Measurements from ENCODE around the gene TCEAL5.

TCEAL5 gene

GRCh38 chrX:103279624-103280023 lies 3.1 kb upstream of the TCEAL5 start:
- TF ChIP-seq, protein P1, sequence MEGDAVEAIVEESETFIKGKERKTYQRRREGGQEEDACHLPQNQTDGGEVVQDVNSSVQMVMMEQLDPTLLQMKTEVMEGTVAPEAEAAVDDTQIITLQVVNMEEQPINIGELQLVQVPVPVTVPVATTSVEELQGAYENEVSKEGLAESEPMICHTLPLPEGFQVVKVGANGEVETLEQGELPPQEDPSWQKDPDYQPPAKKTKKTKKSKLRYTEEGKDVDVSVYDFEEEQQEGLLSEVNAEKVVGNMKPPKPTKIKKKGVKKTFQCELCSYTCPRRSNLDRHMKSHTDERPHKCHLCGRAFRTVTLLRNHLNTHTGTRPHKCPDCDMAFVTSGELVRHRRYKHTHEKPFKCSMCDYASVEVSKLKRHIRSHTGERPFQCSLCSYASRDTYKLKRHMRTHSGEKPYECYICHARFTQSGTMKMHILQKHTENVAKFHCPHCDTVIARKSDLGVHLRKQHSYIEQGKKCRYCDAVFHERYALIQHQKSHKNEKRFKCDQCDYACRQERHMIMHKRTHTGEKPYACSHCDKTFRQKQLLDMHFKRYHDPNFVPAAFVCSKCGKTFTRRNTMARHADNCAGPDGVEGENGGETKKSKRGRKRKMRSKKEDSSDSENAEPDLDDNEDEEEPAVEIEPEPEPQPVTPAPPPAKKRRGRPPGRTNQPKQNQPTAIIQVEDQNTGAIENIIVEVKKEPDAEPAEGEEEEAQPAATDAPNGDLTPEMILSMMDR (IDR thresholded peaks at IDR 0.05; ENCODE audit: insufficient read depth, low read depth, low read length, missing control alignments) = no peak
- H3K4me3 ChIP-seq (ENCODE audit: low read length) = no peak overlapping the region
- no peak for DNase-seq (ENCODE audit: low read depth)

DNA sequence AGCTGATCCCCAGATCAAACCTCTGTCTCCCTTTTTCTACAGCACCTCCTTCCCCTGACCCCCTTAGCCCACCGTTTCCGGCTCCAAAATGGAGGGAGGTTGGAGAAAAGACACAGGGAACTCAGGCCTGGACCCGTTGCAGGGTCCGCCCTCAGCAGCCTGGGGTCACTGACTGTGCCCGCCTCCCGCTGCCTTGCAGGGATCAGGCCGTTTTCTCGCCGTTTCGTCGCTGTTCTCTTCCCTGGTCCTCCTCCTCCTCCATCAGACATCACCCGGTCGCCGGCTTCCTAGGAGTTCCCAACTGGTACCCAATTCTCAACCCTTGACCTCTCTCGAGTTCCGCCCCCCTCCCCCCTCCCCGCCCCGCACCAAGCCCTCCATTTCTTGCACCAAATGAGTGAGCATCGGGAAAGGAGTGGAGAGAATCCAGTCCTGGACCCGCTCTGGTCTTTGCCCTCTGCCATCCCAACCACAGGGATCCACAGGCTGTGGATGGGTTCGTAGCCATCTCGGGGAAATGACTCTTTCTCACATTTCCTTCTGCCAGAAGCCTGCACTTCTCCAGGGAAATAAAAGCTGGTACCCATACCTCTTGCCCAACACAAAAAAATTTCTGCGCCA lies 493 bp downstream of the TCEAL5 start:
- no peak overlapping the region for H3K4me3 ChIP-seq (ENCODE audit: low read length)
- DNase-seq (ENCODE audit: low read depth) = no peak

GRCh38 chrX:103274284-103274683 lies 2.3 kb downstream of the TCEAL5 start:
- no peak overlapping the region for H3K4me3 ChIP-seq (ENCODE audit: low read length)
- TF ChIP-seq, protein P1 (IDR thresholded peaks at IDR 0.05; ENCODE audit: insufficient read depth, low read depth, low read length, missing control alignments) = no peak
- DNase-seq (ENCODE audit: low read depth) = no peak

More for the DNA sequence above, 493 bp downstream of the TCEAL5 start:
- TF ChIP-seq, protein P1 (IDR thresholded peaks at IDR 0.05; ENCODE audit: insufficient read depth, low read depth, low read length, missing control alignments) = no peak

- TF ChIP-seq, protein P1 (IDR thresholded peaks at IDR 0.05; ENCODE audit: insufficient read depth, low read depth, low read length, missing control alignments) = no peak
- no peak overlapping the region for H3K4me3 ChIP-seq (ENCODE audit: low read length)
- no peak for DNase-seq (ENCODE audit: low read depth)
Measured at GRCh38 chrX:103258275-103258674, 18.3 kb downstream of the TCEAL5 start.

GRCh38 chrX:103256651-103257050 lies 19.9 kb downstream of the TCEAL5 start:
- TF ChIP-seq, protein P1 (IDR thresholded peaks at IDR 0.05; ENCODE audit: insufficient read depth, low read depth, low read length, missing control alignments) = no peak
- no peak overlapping the region for H3K4me3 ChIP-seq (ENCODE audit: low read length)

DNA sequence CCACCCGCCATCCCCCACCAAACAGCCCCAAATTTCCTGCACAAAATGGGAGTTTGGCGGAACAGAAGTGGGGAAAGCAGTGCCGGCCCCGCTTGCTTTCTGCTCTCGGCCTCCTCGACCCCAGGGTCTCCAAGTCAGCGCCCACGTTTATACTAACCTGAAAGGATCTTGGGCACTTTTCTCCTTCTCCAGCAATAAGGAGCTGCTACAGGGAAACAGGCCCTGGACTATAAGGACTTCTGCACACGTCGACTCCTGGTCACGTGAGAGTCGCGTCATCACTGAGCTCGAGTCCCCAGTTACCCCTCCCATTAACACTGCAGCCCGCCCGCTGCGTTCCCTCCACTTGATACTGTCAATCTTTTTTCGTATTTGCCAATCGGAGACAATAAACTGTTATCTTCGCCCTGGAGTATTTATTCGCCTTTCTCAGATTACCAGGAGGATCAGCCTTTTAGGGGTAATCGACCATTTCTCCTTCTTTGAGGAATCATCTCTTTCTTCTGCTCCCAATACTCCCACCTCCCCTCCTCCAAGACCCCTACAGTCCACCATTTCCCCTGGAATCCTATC lies 21.5 kb downstream of the TCEAL5 start, which contains the start of gene TCEAL8:
TCEAL8 (minus strand) TSS at position 235 of the 573 bp plus-strand sequence. CDS start 1,176 bp downstream, outside the sequence.
- peak; percentile 75 for DNase-seq (ENCODE audit: low read depth)
- H3K4me3 ChIP-seq (ENCODE audit: low read length) = peak within 1 kb of the TSS; percentile 69
- TF ChIP-seq, protein P1 (IDR thresholded peaks at IDR 0.05; ENCODE audit: insufficient read depth, low read depth, low read length, missing control alignments) = no peak

More at GRCh38 chrX:103256651-103257050, 19.9 kb downstream of the TCEAL5 start:
- DNase-seq (ENCODE audit: low read depth) = no peak
